HG03442 (cell line): ENCODE results near the gene NUFIP2.
"Not testable (repeated sequence)": the region's sequence is repeated elsewhere in the genome, so short reads cannot be mapped to it uniquely, and the experiment has no call there.

Experiments
- ATAC-seq: cut with Tn5 transposase; IDR thresholded peaks from one replicate; pipeline ENCODE4 v1.9.1; 2021; ENCODE audit warnings: mild to moderate bottlenecking, moderate library complexity; ENCODE audit not compliant: unreplicated experiment

NUFIP2 gene

GRCh38 chr17:29283496-29283895 is 10.5 kb downstream of the NUFIP2 start:
- ATAC-seq = no peak

GRCh38 chr17:29279397-29280070 is 14.4 kb downstream of the NUFIP2 start:
- ATAC-seq = no peak

GRCh38 chr17:29278692-29279091 is 15.3 kb downstream of the NUFIP2 start:
- ATAC-seq = no peak

- no peak for ATAC-seq
Measured at GRCh38 chr17:29273924-29274323, 20.0 kb downstream of the NUFIP2 start.

GRCh38 chr17:29271980-29272379 is 22.0 kb downstream of the NUFIP2 start:
- ATAC-seq = not testable (repeated sequence)

GRCh38 chr17:29263916-29264315 is 30.0 kb downstream of the NUFIP2 start:
- ATAC-seq = no peak

- no peak for ATAC-seq
Measured at GRCh38 chr17:29257756-29258155, 36.2 kb downstream of the NUFIP2 start.

GRCh38 chr17:29256735-29257466 is 37.0 kb downstream of the NUFIP2 start:
- ATAC-seq = no peak

- no peak for ATAC-seq
Measured at GRCh38 chr17:29255926-29256522, 37.9 kb downstream of the NUFIP2 start.

GRCh38 chr17:29253037-29253436 is 40.9 kb downstream of the NUFIP2 start:
- ATAC-seq = no peak

- ATAC-seq = no peak
Measured at GRCh38 chr17:29252101-29252791, 41.7 kb downstream of the NUFIP2 start.

- no peak for ATAC-seq
Measured at GRCh38 chr17:29251184-29251583, 42.8 kb downstream of the NUFIP2 start.

GRCh38 chr17:29250666-29251065 is 43.3 kb downstream of the NUFIP2 start:
- no peak for ATAC-seq

- ATAC-seq = no peak
Measured at GRCh38 chr17:29248845-29249244, 45.1 kb downstream of the NUFIP2 start.

GRCh38 chr17:29247219-29247618 is 46.7 kb downstream of the NUFIP2 start:
- ATAC-seq = no peak

GRCh38 chr17:29246628-29247027 is 47.3 kb downstream of the NUFIP2 start, which contains the start of gene CRYBA1:
Gene CRYBA1, plus strand, starts transcription at chr17:29246859. Its CDS starts 5 bp downstream, at chr17:29246864.
- ATAC-seq = no peak

GRCh38 chr17:29245401-29245800 is 48.5 kb downstream of the NUFIP2 start:
- no peak for ATAC-seq

GRCh38 chr17:29243792-29244191 is 50.2 kb downstream of the NUFIP2 start:
- no peak for ATAC-seq

GRCh38 chr17:29242790-29243189 is 51.2 kb downstream of the NUFIP2 start:
- ATAC-seq = no peak

- no peak for ATAC-seq
Measured at GRCh38 chr17:29242051-29242450, 51.9 kb downstream of the NUFIP2 start.
